ENCODE data around the gene SS18L1.

GRCh38 chr20:62126141-62126540 is 17.4 kb upstream of the SS18L1 start:
- TF ChIP-seq, protein P1, sequence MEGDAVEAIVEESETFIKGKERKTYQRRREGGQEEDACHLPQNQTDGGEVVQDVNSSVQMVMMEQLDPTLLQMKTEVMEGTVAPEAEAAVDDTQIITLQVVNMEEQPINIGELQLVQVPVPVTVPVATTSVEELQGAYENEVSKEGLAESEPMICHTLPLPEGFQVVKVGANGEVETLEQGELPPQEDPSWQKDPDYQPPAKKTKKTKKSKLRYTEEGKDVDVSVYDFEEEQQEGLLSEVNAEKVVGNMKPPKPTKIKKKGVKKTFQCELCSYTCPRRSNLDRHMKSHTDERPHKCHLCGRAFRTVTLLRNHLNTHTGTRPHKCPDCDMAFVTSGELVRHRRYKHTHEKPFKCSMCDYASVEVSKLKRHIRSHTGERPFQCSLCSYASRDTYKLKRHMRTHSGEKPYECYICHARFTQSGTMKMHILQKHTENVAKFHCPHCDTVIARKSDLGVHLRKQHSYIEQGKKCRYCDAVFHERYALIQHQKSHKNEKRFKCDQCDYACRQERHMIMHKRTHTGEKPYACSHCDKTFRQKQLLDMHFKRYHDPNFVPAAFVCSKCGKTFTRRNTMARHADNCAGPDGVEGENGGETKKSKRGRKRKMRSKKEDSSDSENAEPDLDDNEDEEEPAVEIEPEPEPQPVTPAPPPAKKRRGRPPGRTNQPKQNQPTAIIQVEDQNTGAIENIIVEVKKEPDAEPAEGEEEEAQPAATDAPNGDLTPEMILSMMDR (conservative IDR thresholded peaks at IDR 0.05 in 1 of 2, IDR thresholded peaks at IDR 0.05 in 1 of 2; ENCODE audit: low read depth in 1 of 2, low read length in 2 of 2), result no peak
- no peak for TF ChIP-seq EZH2 (IDR thresholded peaks at IDR 0.05; ENCODE audit: low read length, missing control alignments)

Data from fibroblast of lung (primary cell).